PFSK-1 (cell line): ENCODE results near the gene GPR161.

Experiments
- FOXP2 ChIP-seq: optimal IDR thresholded peaks from 2 replicates; pipeline ENCODE3; 2011; ENCODE audit warnings: borderline replicate concordance, control low read depth, inconsistent platforms; ENCODE audit not compliant: insufficient read depth; ENCODE audit errors: extremely low read length, extremely low read depth
- POLR2AphosphoS5 ChIP-seq: IDR thresholded peaks from 2 replicates; pipeline ENCODE4 v1.6.1; 2012; ENCODE audit warnings: low read depth, mild to moderate bottlenecking, control low read depth, low read length, moderate library complexity
- TAF1 ChIP-seq: IDR thresholded peaks from 2 replicates; pipeline ENCODE4 v1.6.1; 2012; ENCODE audit warnings: low read length, control low read depth, borderline replicate concordance; ENCODE audit not compliant: insufficient read depth

DNA sequence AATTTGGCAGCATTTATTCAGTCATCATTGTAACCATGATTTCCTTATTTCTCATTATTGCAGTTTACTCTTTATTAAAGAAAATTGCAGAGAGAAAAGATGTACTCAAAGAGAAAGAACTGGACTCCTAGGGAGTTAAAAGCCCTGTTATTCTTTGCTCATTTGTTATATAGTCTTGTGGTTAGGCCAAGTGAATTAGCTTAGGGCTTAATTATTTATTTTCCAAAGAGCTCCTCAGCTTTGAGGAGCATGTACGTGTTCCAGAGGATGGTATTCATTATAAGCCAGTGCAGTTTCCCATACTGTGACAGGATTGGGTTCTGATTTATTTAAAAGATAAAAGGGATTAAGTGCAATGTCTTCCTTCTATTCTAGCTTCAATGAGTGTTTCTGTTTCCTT, 86.4 kb downstream of the GPR161 start:
- TF ChIP-seq TAF1 (no peak), FOXP2 (no peak), POLR2AphosphoS5 (no peak)
